Loucy (cell line): Measurements from ENCODE around the gene LRBA.
A peak's percentile ranks its signal among the peaks of the same experiment; 100 is the strongest.

Experiments
- H2AFZ ChIP-seq: fragments of 200-600 bp; sonication (generic); 2 replicates; pipeline ENCODE4 v1.6.0; 2016; ENCODE audit warnings: antibody characterized with exemption, mild to moderate bottlenecking, low read length, moderate library complexity
- H3F3A ChIP-seq: fragments of 200-600 bp; 2 replicates; pipeline ENCODE4 v1.6.0; 2016; ENCODE audit warnings: antibody characterized with exemption, low read depth, mild to moderate bottlenecking
- H3K27me3 ChIP-seq: fragments of 200-600 bp; sonication (generic); 2 replicates; pipeline ENCODE4 v1.6.1; 2014; ENCODE audit warnings: low read length, mild to moderate bottlenecking; ENCODE audit not compliant: insufficient read depth, poor library complexity, severe bottlenecking
- H3K36me3 ChIP-seq: fragments of 200-600 bp; sonication (generic); 2 replicates; pipeline ENCODE4 v1.6.1; 2016; ENCODE audit warnings: low read length; ENCODE audit not compliant: insufficient read depth
- H3K4me1 ChIP-seq: fragments of 200-600 bp; sonication (generic); 2 replicates; pipeline ENCODE4 v1.5.1; 2014; ENCODE audit warnings: low read length, mild to moderate bottlenecking; ENCODE audit not compliant: insufficient read depth, poor library complexity, severe bottlenecking
- H3K4me2 ChIP-seq: fragments of 200-600 bp; sonication (generic); 2 replicates; pipeline ENCODE4 v1.6.0; 2014; ENCODE audit warnings: antibody characterized with exemption, low read length, low read depth, mild to moderate bottlenecking; ENCODE audit not compliant: poor library complexity, severe bottlenecking
- H3K4me3 ChIP-seq: fragments of 200-600 bp; sonication (generic); 2 replicates; pipeline ENCODE4 v1.5.1; 2014; ENCODE audit warnings: low read length, mild to moderate bottlenecking, mixed read lengths; ENCODE audit not compliant: poor library complexity, severe bottlenecking
- H3K79me2 ChIP-seq: fragments of 200-600 bp; sonication (generic); 2 replicates; pipeline ENCODE4 v1.6.1; 2014; ENCODE audit warnings: low read length; ENCODE audit not compliant: insufficient read depth
- H3K9ac ChIP-seq: fragments of 200-600 bp; sonication (generic); 2 replicates; pipeline ENCODE4 v1.6.0; 2014; ENCODE audit warnings: mild to moderate bottlenecking, low read depth, low read length, moderate library complexity; ENCODE audit not compliant: poor library complexity, severe bottlenecking
- H3K9me2 ChIP-seq: fragments of 200-600 bp; sonication (generic); replicated peaks from 2 replicates; pipeline ENCODE4 v1.6.1; 2016; ENCODE audit warnings: low read depth, low read length, mixed read lengths
- H3K9me3 ChIP-seq: fragments of 200-600 bp; sonication (generic); 2 replicates; pipeline ENCODE4 v1.6.1; 2014; ENCODE audit warnings: mild to moderate bottlenecking, antibody characterized with exemption, low read length, low read depth; ENCODE audit not compliant: insufficient read depth
- H4K20me1 ChIP-seq: fragments of 200-600 bp; sonication (generic); 2 replicates; pipeline ENCODE4 v1.6.0; 2014; ENCODE audit warnings: antibody characterized with exemption, low read length, mild to moderate bottlenecking; ENCODE audit not compliant: insufficient read depth, poor library complexity, severe bottlenecking
- CTCF ChIP-seq: fragments of 200-600 bp; sonication (generic); conservative IDR thresholded peaks from 2 replicates; pipeline ENCODE4 v1.5.1; 2014; ENCODE audit warnings: mild to moderate bottlenecking, antibody characterized with exemption, low read length
- EZH2phosphoT487 ChIP-seq: fragments of 200-600 bp; IDR thresholded peaks from 2 replicates; pipeline ENCODE4 v1.6.1; 2018; ENCODE audit warnings: antibody characterized with exemption, mild to moderate bottlenecking, moderate library complexity, borderline replicate concordance

Gene LRBA

GRCh38 chr4:150805183-150806025 is 209.7 kb downstream of the LRBA start:
- peaks cover 20% of the 10 kb centered on the region; the same call in 1 of the 2 replicates for H3K36me3 ChIP-seq
- no peaks in the 10 kb centered on the region for H3K9me3 ChIP-seq
- no peak overlapping the region for H3K9ac ChIP-seq
- no peaks in the 10 kb centered on the region for H3F3A ChIP-seq
- no peaks in the 10 kb centered on the region for H3K27me3 ChIP-seq
- no peaks in the 10 kb centered on the region for H3K79me2 ChIP-seq
- H2AFZ ChIP-seq, result no peak overlapping the region
- no peaks in the 10 kb centered on the region for H3K9me2 ChIP-seq
- no peak overlapping the region for H3K4me2 ChIP-seq
- H3K4me1 ChIP-seq, result no peaks in the 10 kb centered on the region
- TF ChIP-seq CTCF (no peak), EZH2phosphoT487 (no peak)
- no peak overlapping the region for H3K4me3 ChIP-seq
- no peaks in the 10 kb centered on the region for H4K20me1 ChIP-seq

GRCh38 chr4:150801833-150802232 is 213.3 kb downstream of the LRBA start:
- no peak overlapping the region for H3K9ac ChIP-seq
- no peak overlapping the region for H3K4me3 ChIP-seq
- H3K9me2 ChIP-seq, result no peaks in the 10 kb centered on the region
- H3F3A ChIP-seq, result no peaks in the 10 kb centered on the region
- no peaks in the 10 kb centered on the region for H3K79me2 ChIP-seq
- no peak overlapping the region for H3K4me2 ChIP-seq
- TF ChIP-seq CTCF (no peak), EZH2phosphoT487 (no peak)
- no peaks in the 10 kb centered on the region for H3K27me3 ChIP-seq
- peaks cover 17% of the 10 kb centered on the region; the same call in 1 of the 2 replicates for H3K36me3 ChIP-seq
- no peaks in the 10 kb centered on the region for H3K4me1 ChIP-seq
- H4K20me1 ChIP-seq, result no peaks in the 10 kb centered on the region
- H3K9me3 ChIP-seq, result no peaks in the 10 kb centered on the region
- no peak overlapping the region for H2AFZ ChIP-seq

- Histone ChIP-seq H2AFZ (no peak overlapping the region), H3K4me2 (no peak overlapping the region), H3K9ac (no peak overlapping the region), H3K79me2 (no peaks in the 10 kb centered on the region), H3K4me3 (no peak overlapping the region), H3K27me3 (no peaks in the 10 kb centered on the region), H3K9me2 (no peaks in the 10 kb centered on the region), H4K20me1 (no peaks in the 10 kb centered on the region), H3K9me3 (no peaks in the 10 kb centered on the region), H3F3A (no peaks in the 10 kb centered on the region), H3K4me1 (no peaks in the 10 kb centered on the region), H3K36me3 (peaks cover 2% of the 10 kb centered on the region; the same call in 1 of the 2 replicates)
- TF ChIP-seq CTCF (peak; percentile 41), EZH2phosphoT487 (no peak)
Observed at GRCh38 chr4:150799207-150799606, 215.9 kb downstream of the LRBA start.
